GM21576 (cell line): ENCODE measurements around the gene ADD3.

Experiments used
- ATAC-seq: cut with Tn5 transposase; IDR thresholded peaks from one replicate; pipeline ENCODE4 v1.9.1; 2021; ENCODE audit warnings: mild to moderate bottlenecking, moderate library complexity; ENCODE audit not compliant: unreplicated experiment

Gene ADD3

GRCh38 chr10:110058212-110058611, 50.4 kb downstream of the ADD3 start:
- ATAC-seq: peak; percentile 54

- ATAC-seq: no peak
These were observed 52.1 kb downstream of the ADD3 start for GRCh38 chr10:110059925-110060324.

- no peak for ATAC-seq
These were observed 53.9 kb downstream of the ADD3 start for GRCh38 chr10:110061687-110062086.

- ATAC-seq: no peak
These were observed 57.5 kb downstream of the ADD3 start for GRCh38 chr10:110065269-110065668.

- ATAC-seq: peak; percentile 54
These were observed 60.4 kb downstream of the ADD3 start for GRCh38 chr10:110067960-110068770.

- ATAC-seq: no peak
These were observed 61.0 kb downstream of the ADD3 start for GRCh38 chr10:110068780-110069179.

GRCh38 chr10:110069502-110069982, 61.8 kb downstream of the ADD3 start:
- peak; percentile 60 for ATAC-seq

- ATAC-seq: no peak
These were observed 66.1 kb downstream of the ADD3 start for GRCh38 chr10:110073896-110074295.

- ATAC-seq: no peak
These were observed 66.5 kb downstream of the ADD3 start for GRCh38 chr10:110074298-110074697.

GRCh38 chr10:110074758-110075671, 67.2 kb downstream of the ADD3 start:
- no peak for ATAC-seq

- no peak for ATAC-seq
These were observed 67.9 kb downstream of the ADD3 start for GRCh38 chr10:110075686-110076085.

- peak; percentile 79 for ATAC-seq
These were observed 69.0 kb downstream of the ADD3 start for GRCh38 chr10:110076559-110077318.

GRCh38 chr10:110077436-110078130, 69.8 kb downstream of the ADD3 start:
- ATAC-seq: no peak

GRCh38 chr10:110078317-110078716, 70.5 kb downstream of the ADD3 start:
- ATAC-seq: no peak

GRCh38 chr10:110081911-110082310, 74.1 kb downstream of the ADD3 start:
- ATAC-seq: no peak

- ATAC-seq: no peak
These were observed 76.1 kb downstream of the ADD3 start for GRCh38 chr10:110083884-110084283.

- no peak for ATAC-seq
These were observed 79.9 kb downstream of the ADD3 start for GRCh38 chr10:110087682-110088081.

- ATAC-seq: no peak
These were observed 80.8 kb downstream of the ADD3 start for GRCh38 chr10:110088367-110089104.

GRCh38 chr10:110091830-110092229, 84.0 kb downstream of the ADD3 start:
- no peak for ATAC-seq

- no peak for ATAC-seq
These were observed 85.9 kb downstream of the ADD3 start for GRCh38 chr10:110093722-110094121.
